ENCODE measurements around the gene CREB3L2. TPM values are rescaled to one million over a fixed set of nuclear protein-coding genes. Genes with fewer than 3 reads are reported as not detected.

CREB3L2 gene
- total and polyA plus RNA-seq, 2 of the 4 experiments (the other 2 are of a cell fraction), result 42.3 to 57.9 TPM

- Histone ChIP-seq H2AK5ac (ENCODE audit: low read depth, low read length) (peak overlapping the region; percentile 74), H3K14ac (replicated peaks; ENCODE audit: low read depth, low read length) (peak overlapping the region; percentile 58; the same call in 1 of the 2 replicates), H2BK120ac (ENCODE audit: low read depth, low read length) (peak overlapping the region; percentile 35; the same call in 1 of the 2 replicates), H4K8ac (ENCODE audit: low read depth in 2 of 2, low read length in 2 of 2) (peak overlapping the region in 1 of 2 experiments; percentile 20; a peak in 3 of 4 replicates), H2BK5ac (ENCODE audit: low read depth, low read length, poor library complexity, severe bottlenecking) (peak overlapping the region; percentile 85), H4K5ac (ENCODE audit: low read depth, low read length) (peak overlapping the region; percentile 19; the same call in 1 of the 2 replicates), H3K4me1 (ENCODE audit: control insufficient read depth, insufficient read depth, low read length) (peaks cover 25% of the 10 kb centered on the region), H4K91ac (ENCODE audit: insufficient read depth, low read depth, low read length) (peak overlapping the region; percentile 7; the same call in 1 of the 2 replicates), H2AFZ (replicated peaks; ENCODE audit: low read length, poor library complexity) (no peak overlapping the region), H3K36me3 (ENCODE audit: control insufficient read depth, insufficient read depth, low read length) (peaks cover 6% of the 10 kb centered on the region; the same call in 1 of the 2 replicates), H3K9me1 (ENCODE audit: insufficient read depth, low read length) (peaks cover 36% of the 10 kb centered on the region), H3K9me3 (ENCODE audit: control insufficient read depth, insufficient read depth, low read length) (no peaks in the 10 kb centered on the region), H3K4me2 (ENCODE audit: low read depth, low read length) (peak overlapping the region; percentile 37; the same call in 1 of the 2 replicates), H3K18ac (ENCODE audit: low read depth, low read length) (peak overlapping the region; percentile 58; the same call in 1 of the 2 replicates), H3K79me1 (ENCODE audit: low read depth in 1 of 2, low read length in 2 of 2) (peaks cover 45 to 93% of the 10 kb centered on the region in 2 experiments), H3K9ac (ENCODE audit: low read depth, low read length) (no peak overlapping the region), H3K23ac (ENCODE audit: low read depth, low read length) (0 out of 2 replicates have a peak overlapping the region, but pooled peaks have one; percentile 7), H4K20me1 (ENCODE audit: insufficient read depth, low read length) (peaks cover 88% of the 10 kb centered on the region), H3K56ac (ENCODE audit: extremely low read depth, insufficient read depth, low read length) (peak overlapping the region; percentile 40; the same call in 1 of the 2 replicates), H2BK15ac (ENCODE audit: low read depth, low read length) (no peak overlapping the region; the same call in 2 of the 3 replicates), H3K4ac (ENCODE audit: low read depth, low read length) (peak overlapping the region; percentile 55; the same call in 1 of the 2 replicates), H2AK9ac (replicated peaks; ENCODE audit: low read depth, low read length, poor library complexity) (no peak overlapping the region), H2BK20ac (ENCODE audit: low read depth, low read length) (peak overlapping the region; percentile 7; the same call in 1 of the 2 replicates), H3K4me3 (ENCODE audit: insufficient read depth, low read depth, low read length) (no peak overlapping the region), H3K27me3 (ENCODE audit: control insufficient read depth, insufficient read depth, low read length) (no peaks in the 10 kb centered on the region), H3K27ac (ENCODE audit: insufficient read depth, low read length) (no peak overlapping the region)
- in situ Hi-C loops (cut with MboI; ENCODE audit: low sequenced_read_pairs) (no loop called here), dilution Hi-C loops (cut with HindIII; ENCODE audit: low sequenced_read_pairs, unreplicated experiment) (no loop called here), intact Hi-C loops (cut with micrococcal nuclease) (no loop called here)
- BruUV-seq (replicated peaks), result no TSS peak
- ChIA-PET POLR2A (ENCODE audit: unreplicated experiment) (no interaction called here), CTCF (interaction anchor here (1.8 kb wide), 1 partner anchor 12 kb away, joined by 4 read pairs; no protein-coding TSS in a partner anchor)
- TF ChIP-seq MAFK (IDR thresholded peaks at IDR 0.05; ENCODE audit: low read depth, low read length) (no peak), CEBPB (IDR thresholded peaks at IDR 0.05; ENCODE audit: low read depth, low read length) (0 out of 2 replicates have a peak, but pooled peaks have one; percentile 0)
- DNase-seq (peak; percentile 42), ATAC-seq (ENCODE audit: low read depth) (no peak; the same call in 1 of the 2 replicates)
- WGBS, 2 experiments (ENCODE audit: extremely low coverage in 2 of 2, insufficient read length in 1 of 2), result no CpG with 5 or more reads among the region's 2 CpGs
These were observed 47.3 kb downstream of the CREB3L2 start for GRCh38 chr7:137954614-137955013.
